ENCODE measurements around the gene WSB1. TPM values are rescaled to one million over a fixed set of nuclear protein-coding genes. Genes with fewer than 3 reads are reported as not detected.
A peak's percentile ranks its signal among the peaks of the same experiment; 100 is the strongest.
"Not testable (repeated sequence)": the region's sequence is repeated elsewhere in the genome, so short reads cannot be mapped to it uniquely, and the experiment has no call there.

Gene WSB1
- polyA plus RNA-seq, 4 donors: 196 to 359 (median 242) TPM

GRCh38 chr17:27279132-27279531, 14.8 kb upstream of the WSB1 start:
- not testable (repeated sequence) for DNase-seq (ENCODE audit: low read depth in 4 of 4, low spot score in 3 of 4)

GRCh38 chr17:27280527-27280926, 13.4 kb upstream of the WSB1 start:
- DNase-seq (ENCODE audit: low read depth in 4 of 4, low spot score in 3 of 4): no peak

GRCh38 chr17:27281438-27281837, 12.5 kb upstream of the WSB1 start:
- DNase-seq (ENCODE audit: low read depth in 4 of 4, low spot score in 3 of 4): no peak

- DNase-seq (ENCODE audit: low read depth in 4 of 4, low spot score in 3 of 4): no peak
These were observed 11.8 kb upstream of the WSB1 start for GRCh38 chr17:27282054-27282551.

GRCh38 chr17:27283060-27283459, 10.9 kb upstream of the WSB1 start:
- DNase-seq (ENCODE audit: low read depth in 4 of 4, low spot score in 3 of 4): no peak

GRCh38 chr17:27283751-27284150, 10.2 kb upstream of the WSB1 start:
- DNase-seq (ENCODE audit: low read depth in 4 of 4, low spot score in 3 of 4): no peak

GRCh38 chr17:27284811-27285415, 9.0 kb upstream of the WSB1 start:
- DNase-seq (ENCODE audit: low read depth in 4 of 4, low spot score in 3 of 4): no peak

GRCh38 chr17:27285516-27285915, 8.4 kb upstream of the WSB1 start:
- DNase-seq (ENCODE audit: low read depth in 4 of 4, low spot score in 3 of 4): no peak

- DNase-seq (ENCODE audit: low read depth in 4 of 4, low spot score in 3 of 4): no peak
These were observed 5.7 kb upstream of the WSB1 start for GRCh38 chr17:27288183-27288582.

- DNase-seq (ENCODE audit: low read depth in 4 of 4, low spot score in 3 of 4): no peak
These were observed 4.1 kb upstream of the WSB1 start for GRCh38 chr17:27289856-27290255.

- DNase-seq (ENCODE audit: low read depth in 4 of 4, low spot score in 3 of 4): no peak
These were observed 2.9 kb upstream of the WSB1 start for GRCh38 chr17:27290916-27291598.

GRCh38 chr17:27293359-27293897, 486 bp upstream of the WSB1 start:
- no peak for DNase-seq (ENCODE audit: low read depth in 4 of 4, low spot score in 3 of 4)

GRCh38 chr17:27294689-27295630, 1.0 kb downstream of the WSB1 start:
- peak; percentile 77 to 82 (median 80) for DNase-seq (ENCODE audit: low read depth in 4 of 4, low spot score in 3 of 4)

GRCh38 chr17:27295945-27296344, 2.0 kb downstream of the WSB1 start:
- DNase-seq (ENCODE audit: low read depth in 4 of 4, low spot score in 3 of 4): no peak

GRCh38 chr17:27296428-27296979, 2.6 kb downstream of the WSB1 start:
- DNase-seq (ENCODE audit: low read depth in 4 of 4, low spot score in 3 of 4): no peak

- DNase-seq (ENCODE audit: low read depth in 4 of 4, low spot score in 3 of 4): no peak
These were observed 5.6 kb downstream of the WSB1 start for GRCh38 chr17:27299384-27300049.

GRCh38 chr17:27303734-27304133, 9.8 kb downstream of the WSB1 start:
- no peak for DNase-seq (ENCODE audit: low read depth in 4 of 4, low spot score in 3 of 4)

- DNase-seq (ENCODE audit: low read depth in 4 of 4, low spot score in 3 of 4): no peak
These were observed 12.4 kb downstream of the WSB1 start for GRCh38 chr17:27306276-27306835.

GRCh38 chr17:27310565-27311110, 16.7 kb downstream of the WSB1 start:
- DNase-seq (ENCODE audit: low read depth in 4 of 4, low spot score in 3 of 4): no peak
